Fibroblast of lung (primary cell): ENCODE results near the gene GRIK4.

ENCODE experiments used
- EZH2 ChIP-seq: IDR thresholded peaks from 2 replicates; pipeline ENCODE4 v1.5.1; 2012; ENCODE audit warnings: low read length, control low read depth, mild to moderate bottlenecking; ENCODE audit errors: missing control alignments
- TF ChIP-seq, protein P1 (sequence below), 2 donors: IDR thresholded peaks in 1 of 2; conservative IDR thresholded peaks in 1 of 2; 1 replicate in 1 of 2; 2 replicates in 1 of 2; pipeline ENCODE4 v1.5.1; 2011 to 2012; ENCODE audit warnings: low read length in 2 of 2, control low read depth in 1 of 2, inconsistent platforms in 1 of 2, low read depth in 1 of 2, mild to moderate bottlenecking in 1 of 2

DNA sequence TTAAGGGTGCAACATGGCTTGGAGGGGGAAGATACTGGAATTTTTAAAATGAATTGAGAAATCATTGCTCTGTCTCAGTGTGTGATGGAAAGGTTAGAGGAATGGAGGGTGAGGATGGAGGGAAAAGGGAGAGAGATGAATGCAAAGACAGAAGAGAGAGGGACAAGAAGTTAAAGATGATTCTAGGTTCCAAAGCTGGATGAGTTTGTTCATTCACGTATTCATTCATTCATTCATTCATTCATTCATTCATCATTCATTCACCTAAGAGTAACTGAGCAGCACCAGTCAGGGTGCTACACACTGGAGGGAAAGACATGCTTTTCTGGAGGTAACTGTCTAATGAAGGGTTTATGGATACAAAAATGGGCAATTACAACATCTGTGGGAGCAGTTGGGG, 209.2 kb downstream of the GRIK4 start:
- TF ChIP-seq, protein P1, sequence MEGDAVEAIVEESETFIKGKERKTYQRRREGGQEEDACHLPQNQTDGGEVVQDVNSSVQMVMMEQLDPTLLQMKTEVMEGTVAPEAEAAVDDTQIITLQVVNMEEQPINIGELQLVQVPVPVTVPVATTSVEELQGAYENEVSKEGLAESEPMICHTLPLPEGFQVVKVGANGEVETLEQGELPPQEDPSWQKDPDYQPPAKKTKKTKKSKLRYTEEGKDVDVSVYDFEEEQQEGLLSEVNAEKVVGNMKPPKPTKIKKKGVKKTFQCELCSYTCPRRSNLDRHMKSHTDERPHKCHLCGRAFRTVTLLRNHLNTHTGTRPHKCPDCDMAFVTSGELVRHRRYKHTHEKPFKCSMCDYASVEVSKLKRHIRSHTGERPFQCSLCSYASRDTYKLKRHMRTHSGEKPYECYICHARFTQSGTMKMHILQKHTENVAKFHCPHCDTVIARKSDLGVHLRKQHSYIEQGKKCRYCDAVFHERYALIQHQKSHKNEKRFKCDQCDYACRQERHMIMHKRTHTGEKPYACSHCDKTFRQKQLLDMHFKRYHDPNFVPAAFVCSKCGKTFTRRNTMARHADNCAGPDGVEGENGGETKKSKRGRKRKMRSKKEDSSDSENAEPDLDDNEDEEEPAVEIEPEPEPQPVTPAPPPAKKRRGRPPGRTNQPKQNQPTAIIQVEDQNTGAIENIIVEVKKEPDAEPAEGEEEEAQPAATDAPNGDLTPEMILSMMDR (conservative IDR thresholded peaks at IDR 0.05 in 1 of 2, IDR thresholded peaks at IDR 0.05 in 1 of 2; ENCODE audit: low read depth in 1 of 2, low read length in 2 of 2), result no peak
- TF ChIP-seq EZH2, result no peak
